Measurements from ENCODE around the gene SULF2. TPM values are rescaled to one million over a fixed set of nuclear protein-coding genes. Genes with fewer than 3 reads are reported as not detected.

The SULF2 gene
- polyA plus RNA-seq, 1 donor from 2014 or later, result 1.7 TPM

GRCh38 chr20:47782920-47783552, 2.2 kb downstream of the SULF2 start:
- Mint-ChIP-seq H3K36me3 (peaks cover 2% of the 10 kb centered on the region), H3K27me3 (peaks cover 35% of the 10 kb centered on the region), H3K9me3 (no peaks in the 10 kb centered on the region), H3K4me3 (peak overlapping the region in 3 of 4 donors; percentile 5 to 73 (median 49)), H3K4me1 (peaks cover 4 to 25% (median 15%) of the 10 kb centered on the region in 3 donors), H3K27ac (no peak overlapping the region)

DNA sequence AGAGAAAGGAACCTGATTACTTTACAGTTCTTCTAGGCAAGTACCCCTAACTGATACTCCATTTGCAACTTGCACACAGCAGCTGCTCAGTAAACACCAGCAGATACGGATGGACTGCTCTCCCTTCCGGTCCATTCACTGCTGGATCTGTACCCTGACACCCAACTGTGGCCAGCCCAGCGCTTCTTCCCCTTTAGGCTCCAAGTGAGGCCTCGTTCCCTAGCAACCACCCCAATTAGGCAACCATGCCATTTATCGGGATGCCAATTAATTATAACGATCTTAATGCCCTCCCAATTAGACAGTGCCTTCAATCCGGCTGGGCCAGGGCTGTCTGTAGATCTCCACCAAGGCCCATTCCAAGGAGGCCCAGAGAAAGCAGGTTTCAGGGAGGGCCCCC, 3.2 kb downstream of the SULF2 start:
- H3K36me3 Mint-ChIP-seq, result peaks cover 2% of the 10 kb centered on the region
- H3K9me3 Mint-ChIP-seq, result no peaks in the 10 kb centered on the region
- H3K27ac Mint-ChIP-seq, result no peak overlapping the region
- H3K4me1 Mint-ChIP-seq, result peaks cover 4 to 24% (median 15%) of the 10 kb centered on the region in 3 donors
- H3K4me3 Mint-ChIP-seq, result peak overlapping the region in 1 of 4 donors; percentile 17
- peaks cover 37% of the 10 kb centered on the region for H3K27me3 Mint-ChIP-seq

GRCh38 chr20:47781632-47782031, 3.6 kb downstream of the SULF2 start:
- Mint-ChIP-seq H3K9me3 (no peaks in the 10 kb centered on the region), H3K27me3 (peaks cover 39% of the 10 kb centered on the region), H3K4me1 (peaks cover 4 to 19% (median 15%) of the 10 kb centered on the region in 3 donors), H3K4me3 (peak overlapping the region in 1 of 4 donors; percentile 17), H3K36me3 (peaks cover 2% of the 10 kb centered on the region), H3K27ac (no peak overlapping the region)

GRCh38 chr20:47780720-47781389, 4.4 kb downstream of the SULF2 start:
- Mint-ChIP-seq H3K4me3 (peak overlapping the region in 1 of 4 donors; percentile 55), H3K27ac (no peak overlapping the region), H3K27me3 (peaks cover 32% of the 10 kb centered on the region), H3K36me3 (peaks cover 2% of the 10 kb centered on the region), H3K4me1 (peaks cover under 1 to 12% (median 9%) of the 10 kb centered on the region in 3 donors), H3K9me3 (no peaks in the 10 kb centered on the region)

DNA sequence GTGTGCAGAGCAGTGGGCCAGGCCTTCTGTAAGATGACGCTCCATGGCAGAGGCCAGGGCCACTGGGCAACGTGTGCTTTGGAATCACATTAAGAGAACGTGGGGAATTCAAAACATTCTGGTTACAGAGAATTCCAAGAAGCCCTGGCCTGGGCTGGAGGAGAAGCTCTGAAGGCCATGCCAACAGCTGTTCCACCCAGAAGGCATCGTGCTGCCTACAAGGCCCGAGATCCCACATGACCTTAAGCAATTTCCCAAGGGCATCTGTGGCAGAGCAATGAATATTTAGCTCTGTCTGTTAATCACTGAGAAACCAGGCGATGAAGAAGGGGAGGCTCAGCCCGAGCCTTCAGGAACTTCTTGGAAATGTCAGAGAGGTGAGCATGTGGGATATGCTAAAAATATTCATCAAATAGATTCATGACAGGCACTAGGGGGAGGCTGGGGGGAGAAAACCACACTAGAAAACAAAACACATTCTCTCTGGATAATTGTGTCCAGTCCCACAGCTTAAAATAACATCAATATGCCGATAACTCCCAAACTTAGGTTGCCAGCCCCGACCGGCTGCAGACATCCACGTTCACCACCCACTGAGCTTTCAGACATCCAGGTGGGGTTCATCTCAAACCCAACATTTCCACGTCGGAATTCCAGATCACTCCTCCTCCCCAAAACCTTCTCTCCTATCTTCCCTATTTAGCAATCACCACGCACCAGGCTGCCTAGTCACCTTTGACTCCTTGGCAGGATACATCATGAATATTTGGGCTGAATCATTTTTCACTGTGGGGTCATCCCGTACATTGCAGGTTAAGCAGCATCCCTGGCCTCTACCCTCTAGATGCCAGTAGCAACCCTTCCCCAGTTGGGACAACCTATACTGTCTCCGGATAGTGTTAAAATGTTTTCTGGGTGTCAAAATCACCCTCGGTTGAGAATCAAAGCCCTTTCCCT, 6.6 kb downstream of the SULF2 start:
- H3K4me1 Mint-ChIP-seq, result peaks cover 0 to 3% (median 0%) of the 10 kb centered on the region in 3 donors
- H3K27me3 Mint-ChIP-seq, result peaks cover 25% of the 10 kb centered on the region
- no peak overlapping the region for H3K27ac Mint-ChIP-seq
- H3K4me3 Mint-ChIP-seq, result peak overlapping the region in 1 of 4 donors; percentile 39
- peaks cover 2% of the 10 kb centered on the region for H3K36me3 Mint-ChIP-seq
- H3K9me3 Mint-ChIP-seq, result peaks cover 2 to 6% (median 3%) of the 10 kb centered on the region in 3 donors

GRCh38 chr20:47777220-47777619, 8.1 kb downstream of the SULF2 start:
- peaks cover 2 to 6% (median 3%) of the 10 kb centered on the region in 3 donors for H3K9me3 Mint-ChIP-seq
- no peaks in the 10 kb centered on the region for H3K4me1 Mint-ChIP-seq
- no peak overlapping the region for H3K27ac Mint-ChIP-seq
- H3K27me3 Mint-ChIP-seq, result peaks cover 16% of the 10 kb centered on the region
- no peak overlapping the region for H3K4me3 Mint-ChIP-seq
- peaks cover 2% of the 10 kb centered on the region for H3K36me3 Mint-ChIP-seq

GRCh38 chr20:47776639-47777038, 8.6 kb downstream of the SULF2 start:
- no peaks in the 10 kb centered on the region for H3K4me1 Mint-ChIP-seq
- no peak overlapping the region for H3K27ac Mint-ChIP-seq
- H3K27me3 Mint-ChIP-seq, result peaks cover 16% of the 10 kb centered on the region
- peaks cover 2 to 6% (median 3%) of the 10 kb centered on the region in 3 donors for H3K9me3 Mint-ChIP-seq
- H3K4me3 Mint-ChIP-seq, result no peak overlapping the region
- H3K36me3 Mint-ChIP-seq, result no peaks in the 10 kb centered on the region

GRCh38 chr20:47775841-47776240, 9.4 kb downstream of the SULF2 start:
- Mint-ChIP-seq H3K27me3 (peaks cover 16% of the 10 kb centered on the region), H3K27ac (no peak overlapping the region), H3K36me3 (no peaks in the 10 kb centered on the region), H3K9me3 (peaks cover 2 to 6% (median 3%) of the 10 kb centered on the region in 3 donors), H3K4me1 (no peaks in the 10 kb centered on the region), H3K4me3 (no peak overlapping the region)

GRCh38 chr20:47775039-47775438, 10.2 kb downstream of the SULF2 start:
- Mint-ChIP-seq H3K27ac (no peak overlapping the region), H3K4me3 (no peak overlapping the region), H3K36me3 (no peaks in the 10 kb centered on the region), H3K9me3 (peaks cover 2 to 6% (median 3%) of the 10 kb centered on the region in 3 donors), H3K27me3 (peaks cover 13% of the 10 kb centered on the region), H3K4me1 (no peaks in the 10 kb centered on the region)

- no peaks in the 10 kb centered on the region for H3K4me1 Mint-ChIP-seq
- no peaks in the 10 kb centered on the region for H3K36me3 Mint-ChIP-seq
- H3K27me3 Mint-ChIP-seq, result peaks cover 12% of the 10 kb centered on the region
- H3K9me3 Mint-ChIP-seq, result peaks cover 2 to 6% (median 5%) of the 10 kb centered on the region in 3 donors
- peak overlapping the region in 1 of 3 donors; percentile 82 for H3K27ac Mint-ChIP-seq
- no peak overlapping the region for H3K4me3 Mint-ChIP-seq
Observed at GRCh38 chr20:47774131-47774777, 11.0 kb downstream of the SULF2 start.

DNA sequence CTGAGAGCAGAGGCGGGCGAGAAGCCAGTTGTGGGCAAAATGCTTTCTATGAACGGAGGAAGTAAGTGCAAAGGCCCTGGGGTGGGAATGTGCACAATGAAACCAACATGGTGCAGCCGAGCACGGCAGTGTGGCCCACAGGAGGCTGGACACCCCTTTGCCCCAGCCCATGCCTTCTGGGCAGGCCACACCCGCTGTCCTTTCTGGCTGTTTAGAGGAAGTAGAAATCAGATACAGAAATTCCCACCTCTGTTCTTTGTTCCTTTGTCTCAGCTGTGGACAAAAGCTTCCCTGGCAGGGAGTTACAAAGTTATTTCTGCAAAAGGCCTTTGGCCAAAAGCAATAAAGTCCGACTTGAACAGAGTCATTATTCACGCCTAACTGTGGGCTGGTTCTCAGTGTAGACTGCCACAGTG, 11.9 kb downstream of the SULF2 start:
- H3K27ac Mint-ChIP-seq, result no peak overlapping the region
- H3K4me3 Mint-ChIP-seq, result peak overlapping the region in 1 of 4 donors; percentile 31
- H3K4me1 Mint-ChIP-seq, result no peaks in the 10 kb centered on the region
- peaks cover 2 to 6% (median 5%) of the 10 kb centered on the region in 3 donors for H3K9me3 Mint-ChIP-seq
- H3K36me3 Mint-ChIP-seq, result no peaks in the 10 kb centered on the region
- peaks cover 11% of the 10 kb centered on the region for H3K27me3 Mint-ChIP-seq

DNA sequence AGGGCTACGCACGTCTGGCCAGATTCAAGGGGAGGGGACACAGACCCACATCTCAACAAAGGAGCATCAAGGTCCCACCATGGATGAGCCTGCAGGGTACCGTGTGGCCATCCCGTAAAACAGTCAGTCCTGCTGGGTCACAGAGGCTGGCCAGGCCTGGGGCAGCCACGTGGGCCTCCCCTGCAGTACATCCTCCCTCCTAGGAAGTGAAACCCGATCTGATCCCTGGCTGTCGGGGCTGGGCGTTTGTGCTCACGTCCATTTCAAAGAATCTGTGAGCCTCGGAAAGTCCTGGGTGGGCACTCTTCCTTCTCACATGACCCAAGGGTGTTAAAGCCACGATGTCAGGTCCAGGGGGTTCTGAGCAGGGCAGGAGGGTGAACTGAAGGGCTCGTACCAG, 14.3 kb downstream of the SULF2 start:
- Mint-ChIP-seq H3K4me3 (no peak overlapping the region), H3K27me3 (peaks cover 9% of the 10 kb centered on the region), H3K9me3 (peaks cover 2 to 6% (median 5%) of the 10 kb centered on the region in 3 donors), H3K27ac (no peak overlapping the region), H3K36me3 (no peaks in the 10 kb centered on the region), H3K4me1 (no peaks in the 10 kb centered on the region)

DNA sequence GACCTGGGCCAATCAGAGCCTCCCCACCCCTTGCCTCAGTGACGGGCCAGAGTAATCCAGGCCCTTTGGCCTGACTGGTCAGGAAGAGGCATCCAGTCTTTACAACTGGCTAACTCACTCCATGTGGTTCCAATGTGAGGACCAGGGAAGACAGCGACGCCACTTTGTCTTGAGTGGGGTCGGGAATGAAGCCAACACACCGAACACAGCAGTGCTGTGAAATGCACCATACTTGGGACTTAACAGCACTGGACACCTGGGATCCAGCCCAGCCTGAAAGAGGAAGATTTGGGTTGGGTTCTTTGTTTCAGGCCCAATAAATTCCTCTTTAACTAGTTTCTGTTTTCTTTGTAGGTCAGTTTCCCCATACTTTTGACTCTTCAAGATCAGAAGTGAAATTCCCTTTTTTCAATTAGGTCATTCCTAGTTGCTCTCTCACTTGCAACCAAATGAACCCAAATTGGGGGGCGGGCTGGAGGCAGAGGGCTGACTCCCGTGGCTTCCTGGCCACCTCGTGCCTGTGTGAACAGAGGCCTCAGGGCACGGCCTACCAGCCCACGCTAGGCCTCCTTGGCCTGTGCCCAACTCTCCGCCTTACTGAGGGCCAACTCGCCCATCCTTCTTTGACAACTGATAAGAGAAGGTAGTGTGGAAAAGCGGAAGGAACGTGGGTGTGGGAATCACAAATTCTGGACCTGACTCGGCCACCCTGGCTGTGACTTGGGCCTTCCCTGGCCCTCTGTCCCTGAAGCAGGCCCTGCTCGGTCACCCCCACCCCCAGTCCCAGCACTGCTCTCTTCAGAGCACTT, 17.1 kb downstream of the SULF2 start:
- Mint-ChIP-seq H3K27ac (no peak overlapping the region), H3K36me3 (peaks cover 1% of the 10 kb centered on the region), H3K27me3 (peaks cover 10% of the 10 kb centered on the region), H3K4me3 (no peak overlapping the region), H3K9me3 (peaks cover 0 to 2% (median 0%) of the 10 kb centered on the region in 3 donors), H3K4me1 (no peaks in the 10 kb centered on the region)
